ENCODE measurements around the gene ARID1B. TPM values are rescaled to one million over a fixed set of nuclear protein-coding genes. Genes with fewer than 3 reads are reported as not detected.
"Not testable (repeated sequence)": the region's sequence is repeated elsewhere in the genome, so short reads cannot be mapped to it uniquely, and the experiment has no call there.

ARID1B gene
- total RNA-seq, 1 donor from 2014 or later, result 43.4 TPM

DNA sequence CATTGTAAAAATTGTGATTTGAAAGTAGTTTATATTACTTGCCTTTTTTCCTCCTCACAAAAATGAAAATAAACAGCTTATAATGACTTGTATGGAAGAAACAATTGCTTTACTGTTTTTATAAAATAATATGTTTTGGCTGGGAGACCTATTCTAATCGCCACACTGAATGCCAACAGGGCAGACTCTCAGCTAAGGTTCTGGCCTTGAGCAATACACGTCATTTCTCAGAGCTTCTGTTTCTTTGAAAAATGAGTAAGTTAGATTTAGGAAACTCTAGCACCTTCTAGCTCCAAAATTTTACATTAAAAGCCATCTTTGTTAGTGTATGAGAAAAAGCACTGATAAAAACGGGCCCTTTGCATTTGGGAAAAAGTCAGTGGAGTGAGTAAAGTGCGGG, 166.6 kb downstream of the ARID1B start:
- Histone ChIP-seq H3K36me3 (no peaks in the 10 kb centered on the region), H3K4me1 (peaks cover 74% of the 10 kb centered on the region), H3K27me3 (ENCODE audit: low read depth) (no peaks in the 10 kb centered on the region), H3K9me3 (replicated peaks) (no peaks in the 10 kb centered on the region), H3K4me3 (no peak overlapping the region), H3K27ac (replicated peaks) (no peak overlapping the region)
- no peak for DNase-seq
- intact Hi-C loops (cut with micrococcal nuclease), result no loop called here
- no peak for TF ChIP-seq CTCF (IDR thresholded peaks at IDR 0.05; ENCODE audit: borderline replicate concordance)

DNA sequence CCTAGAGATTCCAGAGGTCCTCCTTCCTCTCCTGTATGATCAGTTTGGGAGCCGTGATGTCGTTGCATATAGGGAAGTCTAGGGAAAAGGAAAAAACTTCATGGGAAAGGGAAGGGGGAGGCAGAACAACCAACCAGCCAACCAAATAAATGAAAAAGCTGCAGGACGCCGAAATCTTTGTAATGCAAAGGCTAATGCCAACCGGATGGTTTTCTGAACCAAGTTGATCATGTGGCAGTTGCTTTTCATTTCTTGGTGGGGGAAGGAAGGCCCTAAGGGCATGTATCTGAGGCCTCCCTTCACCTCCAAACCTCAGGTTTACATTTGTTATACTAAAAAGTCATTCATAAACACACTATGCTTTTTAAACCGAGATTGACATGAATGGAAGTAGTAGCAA, 167.2 kb downstream of the ARID1B start:
- Histone ChIP-seq H3K4me3 (no peak overlapping the region), H3K36me3 (no peaks in the 10 kb centered on the region), H3K27ac (replicated peaks) (no peak overlapping the region), H3K9me3 (replicated peaks) (no peaks in the 10 kb centered on the region), H3K27me3 (ENCODE audit: low read depth) (no peaks in the 10 kb centered on the region), H3K4me1 (peaks cover 75% of the 10 kb centered on the region)
- no peak for DNase-seq
- intact Hi-C loops (cut with micrococcal nuclease), result no loop called here
- TF ChIP-seq CTCF (IDR thresholded peaks at IDR 0.05; ENCODE audit: borderline replicate concordance), result no peak

DNA sequence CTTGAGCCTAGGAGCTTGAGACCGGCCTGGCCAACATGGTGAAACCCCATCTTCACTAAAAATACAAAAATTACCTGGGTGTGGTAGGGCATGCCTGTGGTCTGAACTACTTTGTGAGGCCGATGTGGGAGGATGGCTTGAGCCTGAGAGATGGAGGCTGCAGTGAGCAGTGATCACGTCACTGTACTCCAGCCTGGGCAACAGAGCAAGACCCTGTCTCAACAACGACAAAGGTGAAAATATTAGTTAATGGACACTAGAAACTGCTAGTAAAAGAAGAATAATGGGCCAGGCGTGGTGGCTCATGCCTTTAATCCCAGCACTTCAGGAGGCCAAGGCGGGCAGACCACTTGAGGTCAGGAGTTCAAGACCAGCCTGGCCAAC, 168.6 kb downstream of the ARID1B start:
- peaks cover 75% of the 10 kb centered on the region for H3K4me1 ChIP-seq

DNA sequence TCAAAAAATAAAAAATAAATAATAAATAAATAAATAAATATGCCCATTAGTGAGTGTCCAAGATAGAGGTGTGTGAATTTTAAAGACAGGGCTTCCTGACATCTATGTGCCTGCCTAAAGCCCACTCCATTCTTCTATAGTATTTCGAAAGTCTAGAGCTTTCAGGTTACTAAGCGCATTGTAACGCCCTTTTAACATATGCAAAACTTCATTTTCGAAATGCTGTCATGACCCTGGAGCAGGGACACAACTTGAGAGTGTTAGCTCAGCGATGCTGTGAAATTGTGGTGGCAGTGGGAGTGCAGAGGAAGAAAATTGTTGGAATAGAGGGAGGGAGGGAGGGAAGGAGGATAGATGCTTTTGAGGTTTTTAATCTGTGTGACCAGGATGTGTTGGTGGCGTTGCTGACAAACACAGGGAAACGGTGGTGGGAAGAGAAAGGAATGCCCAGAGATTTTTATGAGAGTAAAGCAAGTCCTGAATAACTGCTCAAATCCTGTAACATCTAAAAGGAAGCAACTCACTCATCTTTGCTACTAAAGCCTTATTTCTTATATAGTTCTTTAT, 169.3 kb downstream of the ARID1B start:
- DNase-seq, result no peak

More for the DNA sequence above, 168.6 kb downstream of the ARID1B start:
- H3K36me3 ChIP-seq; H3K9me3 ChIP-seq (replicated peaks); H3K27me3 ChIP-seq (ENCODE audit: low read depth); H3K4me3 ChIP-seq; DNase-seq; H3K27ac ChIP-seq (replicated peaks); intact Hi-C loops (cut with micrococcal nuclease): not testable (repeated sequence)

GRCh38 chr6:156948277-156948676, 171.1 kb downstream of the ARID1B start:
- Histone ChIP-seq H3K4me3 (no peak overlapping the region), H3K27ac (replicated peaks) (no peak overlapping the region), H3K36me3 (no peaks in the 10 kb centered on the region), H3K9me3 (replicated peaks) (no peaks in the 10 kb centered on the region), H3K4me1 (peaks cover 73% of the 10 kb centered on the region), H3K27me3 (ENCODE audit: low read depth) (no peaks in the 10 kb centered on the region)
- no peak for DNase-seq
- TF ChIP-seq CTCF (IDR thresholded peaks at IDR 0.05; ENCODE audit: borderline replicate concordance), result no peak
- intact Hi-C loops (cut with micrococcal nuclease), result no loop called here

More for the DNA sequence above, 169.3 kb downstream of the ARID1B start:
- Histone ChIP-seq H3K4me1 (peaks cover 74% of the 10 kb centered on the region), H3K27me3 (ENCODE audit: low read depth) (no peaks in the 10 kb centered on the region), H3K36me3 (no peaks in the 10 kb centered on the region), H3K4me3 (no peak overlapping the region), H3K9me3 (replicated peaks) (no peaks in the 10 kb centered on the region), H3K27ac (replicated peaks) (no peak overlapping the region)
- intact Hi-C loops (cut with micrococcal nuclease), result no loop called here
- no peak for TF ChIP-seq CTCF (IDR thresholded peaks at IDR 0.05; ENCODE audit: borderline replicate concordance)

DNA sequence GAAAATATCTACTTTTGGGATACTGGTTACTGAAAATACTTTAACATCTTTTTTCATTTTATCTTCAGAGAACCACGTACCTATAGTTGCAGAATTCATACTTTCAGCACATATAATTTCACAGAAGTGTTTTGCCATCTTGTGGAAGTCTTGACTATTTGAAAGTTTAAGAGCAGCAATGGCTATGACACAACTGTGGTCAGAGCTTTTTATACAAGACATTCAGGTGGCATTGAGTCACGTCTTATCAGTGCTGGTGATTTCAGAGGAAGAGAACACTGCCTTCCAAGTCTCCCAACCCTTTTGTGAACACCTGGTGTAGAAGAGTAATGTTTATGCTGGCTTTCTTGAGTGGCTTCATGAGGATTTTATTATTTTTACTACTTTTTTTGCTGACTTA, 171.6 kb downstream of the ARID1B start:
- peak overlapping the region; percentile 54 for H3K27ac ChIP-seq (replicated peaks)
- H3K4me3 ChIP-seq, result no peak overlapping the region
- H3K4me1 ChIP-seq, result peaks cover 76% of the 10 kb centered on the region
- no peaks in the 10 kb centered on the region for H3K27me3 ChIP-seq (ENCODE audit: low read depth)
- no peaks in the 10 kb centered on the region for H3K36me3 ChIP-seq
- no peak for DNase-seq
- no peak for TF ChIP-seq CTCF (IDR thresholded peaks at IDR 0.05; ENCODE audit: borderline replicate concordance)
- intact Hi-C loops (cut with micrococcal nuclease), result no loop called here
- no peaks in the 10 kb centered on the region for H3K9me3 ChIP-seq (replicated peaks)
